HT1080 (cell line): ENCODE measurements around the gene ADAM10. TPM values are rescaled to one million over a fixed set of nuclear protein-coding genes. Genes with fewer than 3 reads are reported as not detected.

Source experiments
- small RNA-seq: library from RNA; depleted of rRNA; stranded (forward); fragments of <200 nt; gene quantifications from one replicate; pipeline ENCODE3, GENCODE V24; 2014
- total RNA-seq: library from RNA; depleted of rRNA; stranded (reverse); fragments of >200 nt; shearing (Covaris generic); gene quantifications from 2 replicates; pipeline ENCODE4 v1.2.3, GENCODE V29; 2014; rRNA removed

Gene ADAM10
- total RNA-seq, 1 experiment from 2014 or later: 135 TPM

Small RNAs within 50 kb of the gene (small RNA-seq; reads per million reads assigned to genes)
- gene AC091046.1 (not detected), gene RF00012 (0.98 reads per million, percentile 73 among the genes with 10 or more reads in this experiment)

Other genes with a start within 250 kb of the ADAM10 start
- gene MINDY2, start 21.6 kb upstream of the ADAM10 start, total RNA-seq: 5.3 and 6.1 TPM in 2 replicates
- 74.0 and 75.8 TPM in 2 replicates for gene SLTM, start 184.0 kb upstream of the ADAM10 start, total RNA-seq
- gene RNF111, start 238.0 kb upstream of the ADAM10 start, total RNA-seq: 12.9 and 17.6 TPM in 2 replicates